CD4-positive, alpha-beta T cell treated with Interleukin-12 subunit alpha and Interleukin-12 subunit beta, for 1 hour (primary cell): ENCODE results near the gene HMX2.

ENCODE experiments used
- DNase-seq: peaks from one replicate; pipeline ENCODE4 v3.0.0-alpha.2; 2020

Gene HMX2

DNA sequence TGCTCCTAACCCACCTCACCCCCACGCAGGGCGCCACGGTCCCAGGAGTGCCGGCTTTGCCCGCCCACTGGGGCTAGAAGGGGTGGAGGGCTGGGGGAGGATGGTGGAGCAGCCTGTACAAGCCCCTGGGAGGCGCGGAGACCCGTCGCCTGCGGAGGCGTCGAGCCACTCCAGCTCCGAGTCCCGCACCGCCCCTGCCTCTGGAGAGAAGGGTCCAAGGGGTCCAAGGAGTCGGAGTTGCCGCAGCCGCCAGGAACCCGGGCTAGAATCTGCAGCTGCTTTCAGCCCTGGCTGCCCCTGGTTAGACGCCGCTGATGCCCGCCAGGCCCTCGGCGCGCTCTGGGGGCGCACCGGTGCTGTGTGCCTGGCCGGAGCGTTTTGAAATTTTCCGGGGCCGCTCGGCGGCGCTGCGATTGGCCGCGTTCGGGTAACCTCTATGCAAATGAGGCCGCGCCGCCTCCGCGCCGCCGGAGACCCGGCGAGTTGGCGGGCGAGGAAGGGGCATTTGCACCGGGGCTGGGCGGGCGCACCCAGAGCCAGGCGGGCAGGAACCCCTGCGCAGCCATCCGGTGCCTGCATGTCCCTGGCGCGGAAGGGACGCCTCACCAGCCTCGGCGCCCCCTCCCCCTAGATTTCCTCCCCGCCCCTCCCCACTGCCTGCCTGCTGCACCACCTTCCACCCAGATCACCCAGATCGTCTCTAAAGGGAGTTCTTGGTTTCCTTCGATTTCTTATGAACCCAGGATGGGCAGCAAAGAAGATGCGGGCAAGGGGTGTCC, at the start of gene HMX2:
Gene HMX2, plus strand, starts transcription at position 502 of the 779 bp plus-strand sequence. Its CDS starts 243 bp downstream, at position 745.
- peak; percentile 34 for DNase-seq

GRCh38 chr10:123100030-123100762, 47.7 kb upstream of the HMX2 start:
- DNase-seq: no peak

GRCh38 chr10:123101872-123102271, 46.1 kb upstream of the HMX2 start:
- no peak for DNase-seq

- no peak for DNase-seq
Observed at GRCh38 chr10:123102673-123103072, 45.3 kb upstream of the HMX2 start.

- no peak for DNase-seq
Observed at GRCh38 chr10:123103944-123104343, 44.0 kb upstream of the HMX2 start.

GRCh38 chr10:123109466-123109865, 38.5 kb upstream of the HMX2 start:
- DNase-seq: no peak

- no peak for DNase-seq
Observed at GRCh38 chr10:123117644-123118417, 30.1 kb upstream of the HMX2 start.

DNA sequence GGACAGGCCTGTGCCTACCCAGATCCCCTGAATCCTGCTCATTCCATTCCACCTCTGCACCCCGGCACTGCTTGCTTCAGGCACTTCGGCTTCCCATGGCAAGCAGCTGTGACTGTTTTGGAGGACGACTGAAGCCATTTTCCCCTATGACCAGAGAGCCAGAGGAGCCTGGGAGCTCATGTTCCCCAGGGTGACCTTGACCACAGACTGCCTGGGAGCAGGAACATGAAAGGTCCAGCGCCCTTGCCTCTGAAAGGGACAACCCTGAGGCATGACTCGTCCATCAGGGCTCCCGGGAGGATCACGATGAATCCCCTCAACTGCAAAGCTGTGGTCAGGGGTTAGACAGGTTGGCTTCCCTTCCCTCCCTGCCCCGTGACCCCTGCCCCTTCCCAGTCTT, 28.9 kb upstream of the HMX2 start:
- DNase-seq: no peak

GRCh38 chr10:123126246-123126645, 21.7 kb upstream of the HMX2 start:
- DNase-seq: no peak

- no peak for DNase-seq
Observed at GRCh38 chr10:123129618-123130271, 18.2 kb upstream of the HMX2 start.

GRCh38 chr10:123132576-123133477, 15.1 kb upstream of the HMX2 start:
- peak; percentile 85 for DNase-seq

DNA sequence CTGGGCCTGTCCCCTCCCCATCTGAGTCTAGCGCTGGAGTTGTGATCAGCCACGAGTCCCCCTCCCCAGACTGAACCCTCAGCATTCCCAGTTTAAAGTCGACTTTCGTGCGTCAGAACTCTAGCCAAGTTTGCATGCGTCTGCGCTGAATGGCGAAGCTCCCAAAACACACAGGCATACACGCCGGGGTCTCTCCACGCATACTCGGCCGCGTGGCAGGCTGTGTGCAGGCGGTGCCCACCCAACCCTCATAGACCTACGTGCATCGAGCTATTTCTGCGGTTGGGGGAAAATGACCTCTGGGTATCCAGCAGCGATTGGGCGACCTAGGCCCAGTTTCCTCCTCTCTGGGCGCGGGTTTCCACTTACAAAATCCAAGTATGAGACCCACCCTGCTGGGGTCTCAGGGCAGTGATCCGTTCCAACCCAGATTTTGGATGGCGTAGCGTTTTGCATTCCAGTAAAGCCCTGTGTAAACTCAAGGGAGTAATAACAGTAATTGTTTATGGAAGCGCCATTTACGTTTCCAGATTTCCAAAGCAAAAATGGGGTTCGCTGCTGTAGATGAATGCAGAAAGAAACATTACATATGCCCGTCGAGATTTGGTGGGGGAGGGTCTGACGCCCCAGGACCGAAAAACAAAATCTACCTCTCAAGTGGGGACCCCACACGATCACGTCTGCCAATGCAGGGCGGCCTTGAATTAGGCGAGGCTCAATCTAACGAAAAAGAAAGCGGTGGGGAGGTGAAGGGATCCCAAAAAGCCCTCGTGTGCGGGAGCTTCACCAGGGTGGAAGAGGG, 14.2 kb upstream of the HMX2 start:
- no peak for DNase-seq

GRCh38 chr10:123134343-123134914, 13.5 kb upstream of the HMX2 start:
- DNase-seq: no peak

- DNase-seq: no peak
Observed at GRCh38 chr10:123134915-123135414, 13.0 kb upstream of the HMX2 start.

DNA sequence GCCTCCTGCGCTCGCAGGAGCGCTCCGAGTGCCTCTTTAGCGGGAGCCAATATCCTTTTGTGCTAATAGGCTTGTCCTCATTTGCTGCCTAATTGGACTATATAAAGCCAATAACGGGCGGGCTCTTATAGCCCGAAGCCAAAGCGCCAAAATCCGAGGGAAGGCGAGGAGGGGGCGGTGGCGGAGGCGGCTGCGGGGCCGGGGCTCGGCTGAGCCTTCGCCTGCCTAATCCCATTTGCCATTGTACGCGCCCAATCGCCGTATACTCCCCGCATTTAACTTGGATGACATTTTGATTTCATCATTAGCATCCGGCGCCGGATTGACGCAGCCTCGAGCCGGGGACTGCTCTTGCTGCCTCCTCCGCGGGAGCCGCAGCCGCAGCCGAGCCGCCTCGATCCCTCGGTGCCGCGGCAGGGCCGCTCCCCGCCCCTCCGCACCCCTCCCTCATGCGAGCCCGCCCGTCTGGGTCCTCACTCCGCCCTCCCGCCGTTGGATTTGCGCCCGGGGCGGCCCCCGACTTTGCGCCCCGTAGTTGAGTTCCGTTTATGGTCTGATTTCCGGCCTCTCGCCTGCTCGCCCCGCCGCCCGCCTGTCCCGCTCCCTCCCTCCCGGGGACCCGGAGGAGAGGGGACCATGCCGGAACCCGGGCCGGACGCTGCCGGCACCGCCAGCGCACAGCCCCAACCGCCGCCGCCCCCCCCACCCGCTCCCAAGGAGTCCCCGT, 12.4 kb upstream of the HMX2 start, which contains the start of gene HMX3:
Gene HMX3, plus strand, starts transcription at position 556 of the 727 bp plus-strand sequence. Its CDS starts 81 bp downstream, at position 637.
- peak; percentile 47 for DNase-seq

DNA sequence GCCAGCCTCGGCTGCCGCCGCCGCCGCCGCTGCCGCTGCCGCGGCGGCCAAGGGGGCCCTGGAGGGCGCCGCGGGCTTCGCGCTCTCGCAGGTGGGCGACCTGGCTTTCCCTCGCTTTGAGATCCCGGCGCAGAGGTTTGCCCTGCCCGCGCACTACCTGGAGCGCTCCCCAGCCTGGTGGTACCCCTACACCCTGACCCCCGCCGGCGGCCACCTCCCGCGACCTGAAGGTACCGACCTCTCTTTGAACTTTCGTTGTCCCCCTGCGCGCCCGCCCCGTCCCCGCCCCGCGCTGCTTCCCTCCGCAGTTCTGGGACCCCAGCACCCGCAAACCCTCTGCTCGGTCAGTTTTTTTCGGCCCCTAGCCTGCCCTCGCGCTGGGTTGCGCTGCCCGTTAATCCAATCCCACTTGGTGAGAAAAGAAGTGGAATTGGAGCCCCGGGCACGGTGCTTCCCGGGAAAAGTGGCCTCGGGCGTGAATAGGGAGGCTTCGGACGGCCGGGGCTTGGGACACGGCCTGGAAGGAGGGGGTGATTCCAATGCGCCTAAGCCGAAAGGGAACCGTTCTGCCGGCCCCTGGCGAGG, 11.6 kb upstream of the HMX2 start:
- DNase-seq: no peak

DNA sequence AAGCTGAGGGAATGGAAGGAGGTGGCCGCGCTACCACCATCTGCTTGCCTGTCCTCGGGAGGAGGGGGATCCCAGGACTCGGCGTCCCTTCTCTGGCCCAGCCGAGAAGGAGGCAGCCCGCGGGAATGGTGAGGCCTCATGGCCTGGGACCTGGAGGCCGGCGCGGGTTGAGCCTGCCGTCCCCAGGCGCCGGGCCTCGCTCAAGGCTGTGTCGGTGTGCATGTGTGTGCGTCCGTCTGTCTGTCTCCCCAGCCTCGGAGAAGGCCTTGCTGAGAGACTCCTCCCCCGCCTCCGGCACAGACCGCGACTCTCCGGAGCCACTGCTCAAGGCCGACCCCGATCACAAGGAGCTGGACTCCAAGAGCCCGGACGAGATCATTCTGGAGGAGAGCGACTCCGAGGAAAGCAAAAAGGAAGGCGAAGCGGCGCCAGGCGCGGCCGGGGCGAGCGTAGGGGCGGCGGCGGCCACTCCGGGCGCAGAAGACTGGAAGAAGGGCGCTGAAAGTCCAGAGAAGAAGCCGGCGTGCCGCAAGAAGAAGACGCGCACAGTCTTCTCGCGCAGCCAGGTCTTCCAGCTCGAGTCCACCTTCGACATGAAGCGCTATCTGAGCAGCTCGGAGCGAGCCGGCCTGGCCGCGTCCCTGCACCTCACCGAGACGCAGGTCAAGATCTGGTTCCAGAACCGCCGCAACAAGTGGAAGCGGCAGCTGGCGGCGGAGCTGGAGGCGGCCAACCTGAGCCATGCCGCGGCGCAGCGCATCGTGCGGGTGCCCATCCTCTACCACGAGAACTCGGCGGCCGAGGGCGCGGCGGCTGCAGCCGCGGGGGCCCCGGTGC, 10.9 kb upstream of the HMX2 start:
- DNase-seq: no peak

- no peak for DNase-seq
Observed at GRCh38 chr10:123139165-123139520, 8.8 kb upstream of the HMX2 start.
